MM.1S (cell line): ENCODE data around the gene SORBS2.
A peak's percentile ranks its signal among the peaks of the same experiment; 100 is the strongest.

Source experiments
- DNase-seq: peaks from one replicate; pipeline ENCODE4 v3.0.0-alpha.2; 2015
- H2AFZ ChIP-seq: fragments of 300-600 bp; sonication (generic); 2 replicates; pipeline ENCODE4 v1.6.0; 2016; ENCODE audit warnings: antibody characterized with exemption, low read length
- H3F3A ChIP-seq: fragments of 300-600 bp; sonication (generic); 2 replicates; pipeline ENCODE4 v1.6.1; 2016; ENCODE audit warnings: mild to moderate bottlenecking, antibody characterized with exemption, low read length, moderate library complexity, mixed read lengths; ENCODE audit not compliant: insufficient read depth
- H3K27ac ChIP-seq: fragments of 300-600 bp; sonication (generic); 2 replicates; pipeline ENCODE4 v1.5.1; 2016; ENCODE audit warnings: mild to moderate bottlenecking, low read length
- H3K27me3 ChIP-seq: fragments of 300-600 bp; sonication (generic); replicated peaks from 2 replicates; pipeline ENCODE4 v1.6.0; 2016; ENCODE audit warnings: low read length; ENCODE audit not compliant: insufficient read depth
- H3K36me3 ChIP-seq: fragments of 300-600 bp; sonication (generic); replicated peaks from 2 replicates; pipeline ENCODE4 v1.6.1; 2016; ENCODE audit warnings: mild to moderate bottlenecking, low read length, mixed read lengths; ENCODE audit not compliant: insufficient read depth
- H3K4me1 ChIP-seq: fragments of 300-600 bp; sonication (generic); 2 replicates; pipeline ENCODE4 v1.6.1; 2016; ENCODE audit warnings: low read length, mixed read lengths
- H3K4me2 ChIP-seq: fragments of 300-600 bp; sonication (generic); 2 replicates; pipeline ENCODE4 v1.6.0; 2016; ENCODE audit warnings: low read depth, low read length
- H3K4me3 ChIP-seq: fragments of 300-600 bp; sonication (generic); 2 replicates; pipeline ENCODE4 v1.5.1; 2016; ENCODE audit warnings: low read length, mixed read lengths
- H3K79me2 ChIP-seq: fragments of 300-600 bp; sonication (generic); 2 replicates; pipeline ENCODE4 v1.6.1; 2016; ENCODE audit warnings: mixed run types, low read length, mixed read lengths
- H3K9ac ChIP-seq: fragments of 300-600 bp; sonication (generic); 2 replicates; pipeline ENCODE4 v1.6.1; 2016; ENCODE audit warnings: low read length, mixed read lengths
- H3K9me2 ChIP-seq: fragments of 300-600 bp; sonication (generic); replicated peaks from 2 replicates; pipeline ENCODE4 v1.6.1; 2016; ENCODE audit warnings: mild to moderate bottlenecking, low read length, mixed read lengths; ENCODE audit not compliant: insufficient read depth
- H3K9me3 ChIP-seq: fragments of 300-600 bp; sonication (generic); replicated peaks from 2 replicates; pipeline ENCODE4 v1.6.1; 2016; ENCODE audit warnings: mild to moderate bottlenecking, low read length, mixed read lengths; ENCODE audit not compliant: insufficient read depth
- H4K20me1 ChIP-seq: fragments of 300-600 bp; sonication (generic); 2 replicates; pipeline ENCODE4 v1.6.1; 2016; ENCODE audit warnings: mild to moderate bottlenecking, low read length, moderate library complexity, mixed read lengths; ENCODE audit not compliant: insufficient read depth
- EZH2 ChIP-seq: fragments of 300-600 bp; sonication (generic); optimal IDR thresholded peaks from 2 replicates; pipeline ENCODE3; 2017; ENCODE audit warnings: low read depth, mild to moderate bottlenecking, antibody characterized with exemption, low read length, mixed read lengths
- EZH2phosphoT487 ChIP-seq: fragments of 300-600 bp; sonication (generic); IDR thresholded peaks from 2 replicates; pipeline ENCODE4 v1.6.1; 2018; ENCODE audit warnings: antibody characterized with exemption, low read length
- TF ChIP-seq, protein P1 (sequence below): fragments of 300-600 bp; sonication (generic); IDR thresholded peaks from 2 replicates; pipeline ENCODE4 v1.5.1; 2016; ENCODE audit warnings: antibody characterized with exemption, low read length, mixed read lengths

Gene SORBS2

GRCh38 chr4:185730849-185731608 is 81.0 kb downstream of the SORBS2 start:
- Histone ChIP-seq H3K9ac (no peak overlapping the region), H3K4me2 (peak overlapping the region; percentile 38), H2AFZ (0 out of 2 replicates have a peak overlapping the region, but pooled peaks have one; percentile 20), H3K9me2 (no peaks in the 10 kb centered on the region), H3K4me1 (peaks cover 33% of the 10 kb centered on the region), H3K27ac (peak overlapping the region; percentile 68; the same call in 1 of the 2 replicates), H3K4me3 (peak overlapping the region; percentile 13; the same call in 1 of the 2 replicates), H3K36me3 (no peaks in the 10 kb centered on the region), H4K20me1 (no peaks in the 10 kb centered on the region), H3F3A (peaks cover 5% of the 10 kb centered on the region), H3K9me3 (no peaks in the 10 kb centered on the region), H3K79me2 (no peaks in the 10 kb centered on the region), H3K27me3 (no peaks in the 10 kb centered on the region)
- peak; percentile 52 for DNase-seq
- TF ChIP-seq, protein P1, sequence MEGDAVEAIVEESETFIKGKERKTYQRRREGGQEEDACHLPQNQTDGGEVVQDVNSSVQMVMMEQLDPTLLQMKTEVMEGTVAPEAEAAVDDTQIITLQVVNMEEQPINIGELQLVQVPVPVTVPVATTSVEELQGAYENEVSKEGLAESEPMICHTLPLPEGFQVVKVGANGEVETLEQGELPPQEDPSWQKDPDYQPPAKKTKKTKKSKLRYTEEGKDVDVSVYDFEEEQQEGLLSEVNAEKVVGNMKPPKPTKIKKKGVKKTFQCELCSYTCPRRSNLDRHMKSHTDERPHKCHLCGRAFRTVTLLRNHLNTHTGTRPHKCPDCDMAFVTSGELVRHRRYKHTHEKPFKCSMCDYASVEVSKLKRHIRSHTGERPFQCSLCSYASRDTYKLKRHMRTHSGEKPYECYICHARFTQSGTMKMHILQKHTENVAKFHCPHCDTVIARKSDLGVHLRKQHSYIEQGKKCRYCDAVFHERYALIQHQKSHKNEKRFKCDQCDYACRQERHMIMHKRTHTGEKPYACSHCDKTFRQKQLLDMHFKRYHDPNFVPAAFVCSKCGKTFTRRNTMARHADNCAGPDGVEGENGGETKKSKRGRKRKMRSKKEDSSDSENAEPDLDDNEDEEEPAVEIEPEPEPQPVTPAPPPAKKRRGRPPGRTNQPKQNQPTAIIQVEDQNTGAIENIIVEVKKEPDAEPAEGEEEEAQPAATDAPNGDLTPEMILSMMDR = no peak
- TF ChIP-seq EZH2 (no peak), EZH2phosphoT487 (no peak)

GRCh38 chr4:185730387-185730786 is 81.6 kb downstream of the SORBS2 start:
- Histone ChIP-seq H3K27ac (peak overlapping the region; percentile 68; the same call in 1 of the 2 replicates), H3K9me3 (no peaks in the 10 kb centered on the region), H3K4me1 (peaks cover 33% of the 10 kb centered on the region), H3K4me3 (peak overlapping the region; percentile 13; the same call in 1 of the 2 replicates), H4K20me1 (no peaks in the 10 kb centered on the region), H3K36me3 (no peaks in the 10 kb centered on the region), H3K4me2 (peak overlapping the region; percentile 38), H3K9ac (no peak overlapping the region), H3K79me2 (no peaks in the 10 kb centered on the region), H3K9me2 (no peaks in the 10 kb centered on the region), H3F3A (peaks cover 5% of the 10 kb centered on the region), H2AFZ (0 out of 2 replicates have a peak overlapping the region, but pooled peaks have one; percentile 20), H3K27me3 (no peaks in the 10 kb centered on the region)
- DNase-seq = peak; percentile 98
- TF ChIP-seq EZH2phosphoT487 (no peak), EZH2 (no peak)
- TF ChIP-seq, protein P1 = no peak

DNA sequence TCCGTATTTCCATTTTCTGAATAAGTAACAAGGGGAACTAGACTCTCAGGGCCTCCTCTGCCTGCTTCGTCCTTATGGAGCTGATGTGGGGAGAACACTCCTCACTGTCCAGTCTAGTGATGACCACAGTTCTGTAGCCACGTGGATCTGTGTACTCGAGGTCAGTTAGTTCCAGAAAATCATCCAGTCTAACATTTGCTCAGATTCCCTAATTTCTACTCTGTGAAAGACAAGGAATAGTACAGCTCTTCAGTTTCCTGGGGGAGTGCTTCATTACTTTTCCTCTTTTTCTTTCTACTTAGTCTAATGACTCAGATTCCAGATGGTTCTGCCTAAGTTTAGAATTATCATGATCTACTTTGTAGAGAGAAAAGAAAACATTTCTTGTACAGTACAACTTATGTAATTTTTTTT is 82.6 kb downstream of the SORBS2 start:
- H4K20me1 ChIP-seq = no peaks in the 10 kb centered on the region
- H3K27me3 ChIP-seq = no peaks in the 10 kb centered on the region
- H3K9ac ChIP-seq = no peak overlapping the region
- H3K4me1 ChIP-seq = peaks cover 25% of the 10 kb centered on the region
- TF ChIP-seq, protein P1 = no peak
- no peak for TF ChIP-seq EZH2
- TF ChIP-seq EZH2phosphoT487 = no peak
- no peaks in the 10 kb centered on the region for H3K9me3 ChIP-seq
- no peak overlapping the region for H3K4me3 ChIP-seq
- no peaks in the 10 kb centered on the region for H3K9me2 ChIP-seq
- no peak overlapping the region for H2AFZ ChIP-seq
- no peak overlapping the region for H3K27ac ChIP-seq
- DNase-seq = no peak
- H3K36me3 ChIP-seq = no peaks in the 10 kb centered on the region
- peaks cover 5% of the 10 kb centered on the region for H3F3A ChIP-seq
- no peaks in the 10 kb centered on the region for H3K79me2 ChIP-seq
- H3K4me2 ChIP-seq = no peak overlapping the region
